OCI-LY3 (cell line): Measurements from ENCODE around the gene DYNC2I2.

ENCODE experiments used
- H2AFZ ChIP-seq: fragments of 200-600, 300-600 bp; shearing (Covaris generic); 2 replicates; pipeline ENCODE4 v1.6.0; 2014; ENCODE audit warnings: antibody characterized with exemption, low read depth, low read length
- H3K27ac ChIP-seq: fragments of 200-600, 300-600 bp; sonication (generic); 2 replicates; pipeline ENCODE4 v1.5.1; 2014; ENCODE audit warnings: mild to moderate bottlenecking, low read length, moderate library complexity, mixed read lengths
- H3K27me3 ChIP-seq: fragments of 200-600, 300-600 bp; sonication (generic); 2 replicates; pipeline ENCODE4 v1.6.1; 2014; ENCODE audit warnings: low read depth, low read length, mixed read lengths
- H3K36me3 ChIP-seq: fragments of 200-600, 300-600 bp; sonication (generic); replicated peaks from 2 replicates; pipeline ENCODE3; 2014; ENCODE audit warnings: low read depth, low read length, mixed read lengths
- H3K4me1 ChIP-seq: fragments of 300-600, 200-600 bp; sonication (generic); 2 replicates; pipeline ENCODE4 v1.6.1; 2014; ENCODE audit warnings: low read length, mixed read lengths
- H3K4me2 ChIP-seq: fragments of 200-600, 300-600 bp; sonication (generic); 2 replicates; pipeline ENCODE4 v1.6.1; 2014; ENCODE audit warnings: low read length, mixed read lengths
- H3K4me3 ChIP-seq: fragments of 300-600, 200-600 bp; sonication (generic); 2 replicates; pipeline ENCODE4 v1.5.1; 2014; ENCODE audit warnings: antibody characterized with exemption, mild to moderate bottlenecking, low read length, moderate library complexity
- H3K79me2 ChIP-seq: fragments of 300-600, 200-600 bp; shearing (Covaris generic); 2 replicates; pipeline ENCODE4 v1.6.1; 2014; ENCODE audit warnings: mild to moderate bottlenecking, low read length, mixed read lengths
- H3K9ac ChIP-seq: fragments of 300-600, 200-600 bp; shearing (Covaris generic); 2 replicates; pipeline ENCODE4 v1.6.0; 2014; ENCODE audit warnings: mild to moderate bottlenecking, low read length, moderate library complexity
- H3K9me3 ChIP-seq: fragments of 200-600, 300-600 bp; shearing (Covaris generic); 2 replicates; pipeline ENCODE4 v1.6.1; 2014; ENCODE audit warnings: low read length, mixed read lengths; ENCODE audit not compliant: insufficient read depth
- H4K20me1 ChIP-seq: fragments of 200-600, 300-600 bp; sonication (generic); 2 replicates; pipeline ENCODE4 v1.6.1; 2016; ENCODE audit warnings: low read length, mixed read lengths; ENCODE audit not compliant: insufficient read depth
- CTCF ChIP-seq: fragments of 200-600, 300-600 bp; sonication (generic); IDR thresholded peaks from 2 replicates; pipeline ENCODE4 v1.5.1; 2014; ENCODE audit warnings: antibody characterized with exemption, low read length, low read depth
- EZH2phosphoT487 ChIP-seq: fragments of 200-600 bp; shearing (Covaris generic); IDR thresholded peaks from 2 replicates; pipeline ENCODE4 v1.6.1; 2018; ENCODE audit warnings: antibody characterized with exemption, mixed run types, low read depth

DYNC2I2 gene

DNA sequence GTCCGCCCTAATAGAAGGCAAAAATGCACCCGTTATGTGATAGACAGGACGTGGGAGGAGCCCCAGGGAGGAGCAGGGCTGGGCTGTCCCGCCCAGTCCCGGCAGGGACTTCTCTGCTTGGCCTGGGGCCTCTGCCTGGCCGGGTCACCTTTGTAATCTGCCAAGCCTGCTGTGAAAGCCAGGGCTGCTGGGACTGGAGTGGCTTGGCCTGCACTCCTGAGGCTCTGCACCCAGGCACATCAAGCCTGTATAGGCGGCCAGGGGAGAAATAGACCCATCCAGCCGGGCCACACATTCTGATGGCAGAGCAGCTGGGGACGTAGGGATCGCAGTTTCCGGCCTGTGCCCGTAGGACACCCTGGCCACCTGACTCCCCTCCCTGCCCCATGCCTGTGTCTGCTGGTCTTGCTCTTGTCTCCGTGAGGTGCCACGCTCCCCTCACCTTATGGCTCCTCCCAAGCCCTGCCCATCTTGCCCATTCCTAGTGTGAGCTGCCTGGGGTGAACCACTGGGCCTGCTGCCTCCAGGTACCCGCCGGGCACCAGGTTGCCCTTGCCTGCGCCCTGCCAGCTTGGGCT, 28.1 kb downstream of the DYNC2I2 start:
- no peaks in the 10 kb centered on the region for H4K20me1 ChIP-seq
- H3K79me2 ChIP-seq, result no peaks in the 10 kb centered on the region
- no peaks in the 10 kb centered on the region for H3K4me1 ChIP-seq
- no peaks in the 10 kb centered on the region for H3K9me3 ChIP-seq
- H3K27ac ChIP-seq, result no peak overlapping the region
- no peak overlapping the region for H3K4me3 ChIP-seq
- no peak overlapping the region for H3K4me2 ChIP-seq
- no peak overlapping the region for H3K9ac ChIP-seq
- H3K27me3 ChIP-seq, result no peaks in the 10 kb centered on the region
- H3K36me3 ChIP-seq, result peaks cover 42% of the 10 kb centered on the region
- H2AFZ ChIP-seq, result no peak overlapping the region
- TF ChIP-seq EZH2phosphoT487 (no peak), CTCF (no peak)

GRCh38 chr9:128627906-128628305, 28.7 kb downstream of the DYNC2I2 start:
- H3K4me1 ChIP-seq, result no peaks in the 10 kb centered on the region
- no peak overlapping the region for H3K9ac ChIP-seq
- TF ChIP-seq EZH2phosphoT487 (no peak), CTCF (no peak)
- H4K20me1 ChIP-seq, result no peaks in the 10 kb centered on the region
- H2AFZ ChIP-seq, result no peak overlapping the region
- peaks cover 37% of the 10 kb centered on the region for H3K36me3 ChIP-seq
- no peak overlapping the region for H3K27ac ChIP-seq
- no peak overlapping the region for H3K4me2 ChIP-seq
- H3K4me3 ChIP-seq, result no peak overlapping the region
- no peaks in the 10 kb centered on the region for H3K27me3 ChIP-seq
- H3K9me3 ChIP-seq, result no peaks in the 10 kb centered on the region
- no peaks in the 10 kb centered on the region for H3K79me2 ChIP-seq

DNA sequence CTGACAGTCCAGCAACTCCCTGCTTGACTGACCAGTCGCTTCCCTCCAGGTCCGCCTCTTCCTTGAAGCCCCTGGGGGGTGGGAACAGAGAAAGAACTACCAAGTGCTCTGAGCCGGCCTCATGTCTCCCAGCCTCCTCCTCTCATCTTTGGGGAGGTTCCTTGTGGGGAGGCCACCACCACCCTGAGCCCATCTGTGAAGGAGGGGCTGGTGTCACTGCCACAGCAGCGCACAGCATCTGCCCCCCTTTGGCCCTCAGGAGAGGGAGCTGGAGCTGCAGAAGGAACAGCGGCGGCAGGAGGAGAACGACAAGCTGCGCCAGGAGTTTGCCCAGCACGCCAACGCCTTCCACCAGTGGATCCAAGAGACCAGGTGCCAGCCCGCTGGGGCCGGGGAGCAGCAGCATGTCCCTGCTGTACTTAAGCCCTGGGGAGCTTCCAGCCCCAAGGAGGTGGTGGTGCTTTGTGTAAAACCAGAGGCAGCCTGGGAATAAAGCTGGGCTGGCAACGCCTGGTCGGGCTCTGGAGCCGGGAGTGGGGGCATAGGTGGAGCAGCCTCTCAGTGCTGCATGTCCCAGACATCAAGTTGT, 29.4 kb downstream of the DYNC2I2 start:
- H3K36me3 ChIP-seq, result peaks cover 30% of the 10 kb centered on the region
- H2AFZ ChIP-seq, result no peak overlapping the region
- no peaks in the 10 kb centered on the region for H3K79me2 ChIP-seq
- H3K9me3 ChIP-seq, result no peaks in the 10 kb centered on the region
- no peak for TF ChIP-seq EZH2phosphoT487
- no peak for TF ChIP-seq CTCF
- no peaks in the 10 kb centered on the region for H3K27me3 ChIP-seq
- no peak overlapping the region for H3K4me2 ChIP-seq
- no peaks in the 10 kb centered on the region for H4K20me1 ChIP-seq
- H3K9ac ChIP-seq, result no peak overlapping the region
- no peak overlapping the region for H3K27ac ChIP-seq
- H3K4me3 ChIP-seq, result no peak overlapping the region
- H3K4me1 ChIP-seq, result no peaks in the 10 kb centered on the region

GRCh38 chr9:128626181-128626580, 30.5 kb downstream of the DYNC2I2 start:
- TF ChIP-seq CTCF, result no peak
- no peak for TF ChIP-seq EZH2phosphoT487
- Histone ChIP-seq H2AFZ (no peak overlapping the region), H3K36me3 (peaks cover 31% of the 10 kb centered on the region)

More at GRCh38 chr9:128626181-128626580, 30.5 kb downstream of the DYNC2I2 start:
- Histone ChIP-seq H3K9ac (no peak overlapping the region), H3K27ac (no peak overlapping the region), H3K4me1 (no peaks in the 10 kb centered on the region), H4K20me1 (no peaks in the 10 kb centered on the region), H3K4me2 (no peak overlapping the region), H3K79me2 (no peaks in the 10 kb centered on the region), H3K9me3 (no peaks in the 10 kb centered on the region), H3K4me3 (no peak overlapping the region), H3K27me3 (no peaks in the 10 kb centered on the region)
